HL-60/S4 treated with retinoic acid at 250 ng/mL for 4 days and 3 days (cell line): ENCODE data around the gene KRTAP22-1.

Source experiments
- in situ Hi-C: fragments of 300-500 bp; cut with MboI; formaldehyde crosslinking; loops from 2 replicates; pipeline ENCODE4 v1.7.0; 2022; ENCODE audit warnings: low sequenced_read_pairs

Gene KRTAP22-1

GRCh38 chr21:30600787-30601186, at the start of gene KRTAP22-1:
Gene KRTAP22-1 (plus strand): TSS chr21:30601087.
- in situ Hi-C loops, result no loop called here

DNA sequence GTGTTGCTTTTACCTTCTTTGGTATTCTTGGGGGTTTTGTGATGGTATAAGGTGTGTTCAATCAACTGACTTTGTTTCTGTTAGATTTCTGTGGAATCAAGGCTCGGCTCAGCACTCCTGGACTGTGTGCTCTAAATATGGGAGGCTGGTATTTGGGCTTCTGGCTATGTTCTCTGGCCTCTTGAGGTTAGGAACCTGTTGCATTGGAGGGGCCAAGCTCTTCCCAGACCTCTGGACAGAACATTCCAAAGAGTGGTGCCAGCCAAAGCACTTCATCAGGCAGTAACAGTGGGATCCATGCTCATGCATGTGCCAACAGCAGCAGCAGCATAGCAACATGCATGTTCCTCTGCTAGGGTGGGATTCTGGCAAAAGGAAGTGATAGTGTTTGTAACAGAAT, 48.1 kb upstream of the KRTAP22-1 start:
- in situ Hi-C loops, result no loop called here

- in situ Hi-C loops, result no loop called here
These were observed 45.8 kb upstream of the KRTAP22-1 start for GRCh38 chr21:30555095-30555494.

- in situ Hi-C loops, result no loop called here
These were observed 39.5 kb upstream of the KRTAP22-1 start, which contains the start of gene KRTAP19-7 for GRCh38 chr21:30561264-30561895. Gene KRTAP19-7 (minus strand): TSS chr21:30561314. CDS start chr21:30561289, 25 bp downstream.

DNA sequence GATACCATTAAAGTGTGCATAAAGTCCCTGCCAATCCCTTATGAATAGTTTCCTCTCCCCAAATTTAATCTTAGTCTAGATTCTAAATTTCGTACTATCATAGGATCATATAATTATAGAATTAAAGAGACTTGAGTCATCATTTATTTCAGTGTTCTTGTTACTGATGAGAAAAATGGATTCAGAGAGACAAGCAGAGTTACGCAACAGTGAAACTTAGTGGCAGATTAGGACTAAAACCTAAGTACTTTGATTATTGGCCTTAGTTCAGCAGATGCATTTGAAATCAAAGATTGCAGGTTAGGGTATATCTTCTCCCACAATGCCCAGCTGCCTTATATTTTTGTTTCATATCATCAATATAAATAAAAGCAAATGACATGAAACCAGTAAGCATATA, 38.9 kb upstream of the KRTAP22-1 start:
- in situ Hi-C loops, result no loop called here

DNA sequence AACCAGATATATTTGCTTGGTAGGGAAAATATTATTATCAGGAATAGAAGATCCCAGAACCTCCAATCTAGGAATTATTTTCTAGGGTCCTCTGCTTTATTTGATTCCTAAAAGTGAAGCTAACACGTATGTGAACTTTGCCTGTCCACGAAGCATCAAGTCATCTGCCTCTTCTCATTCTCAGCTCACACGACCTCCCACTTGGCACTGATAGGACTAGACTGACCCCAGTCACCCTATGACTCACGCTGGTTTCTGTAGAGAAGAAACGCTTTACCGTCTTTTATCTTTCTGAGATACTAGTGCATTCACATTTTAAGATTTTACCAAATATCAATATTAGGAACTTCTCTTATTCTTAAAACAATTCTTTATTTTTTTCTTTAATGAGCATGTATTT, 37.8 kb upstream of the KRTAP22-1 start:
- in situ Hi-C loops, result no loop called here

DNA sequence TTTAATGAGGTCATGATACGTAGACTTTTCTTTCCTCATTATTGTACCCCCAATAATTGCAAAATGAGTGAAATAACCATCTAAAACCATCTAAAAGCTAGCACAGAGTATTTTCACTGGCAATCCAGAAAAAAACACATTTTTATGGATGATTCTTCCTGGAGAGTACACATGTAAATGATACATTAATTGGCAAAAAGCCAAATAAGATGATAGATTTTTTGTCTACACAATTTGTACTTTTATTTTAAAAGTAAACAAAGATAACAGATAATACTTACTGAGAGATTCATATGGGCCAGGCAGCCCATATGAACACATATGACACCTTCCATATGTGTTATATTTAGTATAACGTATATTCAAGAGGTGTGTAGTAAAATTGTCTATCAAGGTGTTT, 37.3 kb upstream of the KRTAP22-1 start:
- in situ Hi-C loops, result no loop called here

DNA sequence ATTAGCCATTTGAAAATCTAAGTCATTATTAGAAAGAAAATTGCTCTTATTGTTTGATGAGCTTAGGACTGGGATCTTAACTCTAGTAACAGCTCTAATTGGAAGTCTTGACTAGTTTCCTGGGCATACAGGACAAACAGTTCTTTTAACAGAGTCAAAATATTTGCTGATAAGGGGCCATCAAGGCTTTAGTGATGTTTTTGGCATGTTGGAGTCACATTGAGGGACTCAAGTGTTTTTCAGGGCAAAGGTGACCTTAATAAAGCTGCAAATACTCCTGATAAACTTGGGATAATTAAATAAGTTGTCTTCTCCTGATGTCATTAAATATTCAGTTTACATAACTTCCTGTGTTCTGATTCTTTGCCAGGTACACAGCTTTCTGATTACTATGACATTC, 33.3 kb upstream of the KRTAP22-1 start:
- in situ Hi-C loops, result no loop called here

DNA sequence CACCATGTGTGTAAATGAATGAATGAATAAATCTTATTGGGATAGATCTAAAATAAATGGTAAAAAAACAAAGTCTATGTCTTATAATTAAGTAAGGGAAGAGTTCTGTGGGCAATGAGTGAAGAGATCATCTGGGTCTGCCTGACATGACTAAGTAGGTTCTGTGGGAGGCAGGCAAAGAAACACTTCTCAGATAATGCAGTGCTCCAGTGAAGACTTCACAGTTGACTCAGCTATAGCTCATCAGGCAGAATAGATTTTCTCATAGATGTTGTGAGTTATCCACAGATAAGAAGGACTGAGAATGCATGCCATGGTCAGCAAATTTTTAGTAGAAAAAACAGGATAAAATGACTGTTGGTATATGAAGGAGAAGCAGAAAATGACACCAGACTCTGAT, 23.1 kb upstream of the KRTAP22-1 start:
- in situ Hi-C loops, result no loop called here

DNA sequence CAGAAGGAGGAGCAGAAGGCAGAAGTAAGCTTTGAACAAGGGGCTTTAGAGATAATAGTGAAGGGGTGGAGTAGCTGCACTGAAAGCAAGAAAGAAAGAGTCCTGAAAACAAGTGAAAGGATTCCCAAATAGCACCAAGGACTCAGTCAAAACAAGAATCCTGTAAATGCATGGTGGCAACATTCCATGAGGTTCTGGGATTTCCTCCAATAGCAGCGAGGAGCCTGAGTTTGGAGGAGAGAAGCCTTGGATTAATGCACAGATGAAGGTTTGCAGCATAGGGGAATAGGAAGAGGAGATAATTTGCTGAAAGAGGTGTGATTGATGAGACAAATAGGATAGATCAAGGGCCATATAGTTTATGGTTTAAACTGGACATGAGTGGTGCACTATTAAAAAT, 21.5 kb upstream of the KRTAP22-1 start:
- in situ Hi-C loops, result no loop called here

- in situ Hi-C loops, result no loop called here
These were observed 20.8 kb upstream of the KRTAP22-1 start for GRCh38 chr21:30580132-30580531.

- in situ Hi-C loops, result no loop called here
These were observed 18.0 kb upstream of the KRTAP22-1 start for GRCh38 chr21:30582870-30583269.

GRCh38 chr21:30590297-30590696, 10.6 kb upstream of the KRTAP22-1 start, which contains the start of gene KRTAP22-2:
Gene KRTAP22-2 (minus strand): TSS chr21:30590397.
- in situ Hi-C loops, result no loop called here

GRCh38 chr21:30592140-30592539, 8.7 kb upstream of the KRTAP22-1 start, which contains the start of gene KRTAP6-3:
Gene KRTAP6-3 (plus strand): TSS chr21:30592440. CDS start chr21:30592446, 6 bp downstream.
- in situ Hi-C loops, result no loop called here

- in situ Hi-C loops, result no loop called here
These were observed 2.1 kb upstream of the KRTAP22-1 start, which contains the start of gene KRTAP6-2 for GRCh38 chr21:30598802-30599201. Gene KRTAP6-2 (minus strand): TSS chr21:30598902. CDS start chr21:30598874, 28 bp downstream.

- in situ Hi-C loops, result no loop called here
These were observed 5.1 kb downstream of the KRTAP22-1 start for GRCh38 chr21:30605968-30606367.

DNA sequence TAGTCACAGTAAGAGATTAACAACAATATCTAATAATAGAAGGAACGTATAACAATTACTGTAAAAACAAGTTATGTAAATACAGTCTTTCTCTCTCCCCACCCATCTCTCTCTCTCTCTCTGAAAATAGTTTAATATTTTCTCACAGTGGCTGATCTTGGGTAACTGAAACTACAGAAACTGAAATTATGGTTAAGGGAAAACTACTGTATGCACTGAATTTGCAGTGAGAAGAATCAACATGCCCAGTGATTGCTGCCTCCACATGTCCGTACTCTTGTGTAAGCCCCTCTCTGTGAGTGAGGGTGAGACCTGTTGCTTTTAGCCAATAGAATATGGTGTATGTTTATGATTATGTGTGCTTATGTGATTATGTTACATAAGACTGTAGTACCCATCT, 11.2 kb downstream of the KRTAP22-1 start:
- in situ Hi-C loops, result no loop called here

- in situ Hi-C loops, result no loop called here
These were observed 12.9 kb downstream of the KRTAP22-1 start, which contains the start of gene KRTAP6-1 for GRCh38 chr21:30613836-30614235. Gene KRTAP6-1 (minus strand): TSS chr21:30613930. CDS start chr21:30613904, 26 bp downstream.

DNA sequence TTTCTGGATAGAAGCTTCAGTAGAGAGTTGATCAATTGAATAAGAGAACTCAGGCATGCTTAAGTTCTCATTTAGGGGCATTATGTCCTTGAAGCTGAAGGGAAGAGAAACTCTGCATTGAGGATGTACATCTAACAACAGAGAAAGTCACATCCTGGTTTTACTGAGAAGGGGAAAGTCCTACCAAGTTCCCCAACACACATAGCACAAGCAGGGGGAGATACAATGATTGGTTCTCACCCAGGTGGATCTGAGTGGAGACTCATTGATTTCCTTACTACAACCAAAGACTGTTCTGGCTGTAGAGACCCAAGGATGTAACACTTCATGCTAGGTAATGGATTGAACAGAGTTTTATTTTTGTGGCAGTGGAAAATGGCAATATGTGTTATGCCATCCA, 14.3 kb downstream of the KRTAP22-1 start:
- in situ Hi-C loops, result no loop called here

DNA sequence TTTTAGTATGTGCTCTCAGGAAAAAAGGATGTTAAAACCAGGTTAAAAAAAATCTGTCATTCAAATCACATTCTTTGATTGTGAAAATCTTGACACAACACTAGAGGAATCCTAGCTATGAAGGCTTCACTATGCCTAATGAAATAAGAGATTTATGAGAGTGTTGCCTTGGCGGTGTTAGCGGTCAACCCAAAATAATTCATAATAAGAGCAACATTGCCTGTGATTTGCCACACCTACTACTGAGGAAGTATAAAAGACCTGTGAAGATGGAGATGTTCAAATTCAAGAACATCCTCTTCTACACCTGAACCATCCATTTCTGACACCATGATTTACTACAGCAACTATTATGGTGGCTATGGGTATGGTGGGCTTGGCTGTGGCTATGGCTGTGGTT, 15.2 kb downstream of the KRTAP22-1 start, which contains the start of gene KRTAP20-1:
Gene KRTAP20-1, plus strand, starts transcription at position 301 of the 400 bp plus-strand sequence. Its CDS starts 30 bp downstream, at position 331.
- in situ Hi-C loops, result no loop called here

DNA sequence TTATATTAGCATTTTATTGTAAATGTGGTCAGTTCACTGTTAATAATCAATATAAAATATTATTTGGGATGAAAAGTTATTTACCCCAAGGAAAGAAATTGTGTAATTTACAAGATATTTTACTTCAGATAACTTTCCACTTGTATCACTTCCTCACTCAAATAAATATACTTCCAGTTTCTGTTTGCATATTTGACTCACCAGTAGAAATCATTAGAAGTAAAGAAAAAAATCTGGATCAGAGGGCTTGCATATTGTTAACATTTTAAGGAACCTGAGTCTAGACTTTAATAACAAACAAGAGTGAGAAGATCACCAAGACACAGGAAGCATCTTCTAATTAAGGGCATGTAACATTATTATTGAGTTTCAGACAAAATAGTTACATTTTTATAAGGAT, 19.2 kb downstream of the KRTAP22-1 start:
- in situ Hi-C loops, result no loop called here

DNA sequence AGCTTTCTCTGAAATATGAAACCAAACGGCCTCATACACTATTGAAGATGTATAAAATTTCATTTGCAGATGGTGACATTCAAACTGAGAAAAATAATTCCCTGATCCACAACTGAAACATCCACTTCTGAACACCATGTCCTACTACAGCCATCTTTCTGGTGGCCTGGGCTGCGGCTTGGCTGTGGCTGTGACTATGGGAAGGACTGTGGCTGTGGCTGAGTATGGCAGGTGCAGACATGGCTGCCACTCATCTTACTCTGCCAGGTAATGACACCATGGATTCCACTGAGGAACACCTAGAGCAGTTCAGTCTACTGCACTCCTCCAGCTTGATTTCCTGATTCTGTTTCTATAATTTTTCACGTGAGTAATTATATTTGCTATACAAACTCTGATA, 19.6 kb downstream of the KRTAP22-1 start, which contains the start of gene KRTAP20-4:
Gene KRTAP20-4, plus strand, starts transcription at position 106 of the 400 bp plus-strand sequence.
- in situ Hi-C loops, result no loop called here
